IPS DF 4.7 (cell line): ENCODE results near the gene STUM.
"Not testable (repeated sequence)": the region's sequence is repeated elsewhere in the genome, so short reads cannot be mapped to it uniquely, and the experiment has no call there.

Source experiments
- DNase-seq: peaks from one replicate; pipeline ENCODE4 v3.0.0-alpha.2; 2013; ENCODE audit warnings: low spot score; ENCODE audit errors: extremely low read depth

STUM gene

DNA sequence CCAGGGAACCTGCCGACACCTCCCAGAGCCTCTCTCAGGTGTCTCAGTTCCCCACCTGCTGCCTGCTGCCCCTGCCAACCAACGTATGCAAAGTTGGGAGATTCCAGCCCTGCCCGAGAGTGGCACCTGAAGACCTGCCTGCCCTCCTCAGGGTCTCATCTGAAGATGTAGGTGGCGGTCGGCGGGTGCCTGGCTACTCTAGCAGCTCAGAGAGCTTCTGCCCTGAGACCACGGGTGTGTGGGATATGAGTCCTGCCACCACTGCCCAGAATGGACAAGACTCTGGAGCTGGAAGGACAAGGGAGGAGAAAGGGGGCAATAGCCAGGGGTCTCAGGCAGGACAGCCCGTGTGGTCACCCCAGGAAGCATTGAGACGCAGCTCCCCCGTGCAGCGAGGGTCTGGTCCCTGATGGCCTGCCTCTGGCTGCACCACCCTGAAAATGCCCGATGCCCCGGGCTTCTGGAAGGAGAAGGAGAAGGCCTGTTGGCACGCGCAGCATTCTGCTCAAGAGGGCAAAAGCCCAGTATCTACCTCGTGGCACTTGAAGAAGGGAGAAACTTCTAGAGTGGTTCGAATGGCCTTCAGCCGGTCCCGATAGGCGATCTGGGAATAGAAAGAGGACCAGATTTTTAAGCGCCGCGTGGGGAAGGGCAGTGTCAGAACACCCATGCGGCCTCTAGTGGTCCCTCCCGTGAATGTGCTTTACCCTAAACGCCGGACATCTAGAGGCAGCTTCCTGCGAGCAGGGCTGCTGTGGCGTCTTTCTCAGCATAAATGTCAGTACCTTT is 88.8 kb downstream of the STUM start:
- no peak for DNase-seq

DNA sequence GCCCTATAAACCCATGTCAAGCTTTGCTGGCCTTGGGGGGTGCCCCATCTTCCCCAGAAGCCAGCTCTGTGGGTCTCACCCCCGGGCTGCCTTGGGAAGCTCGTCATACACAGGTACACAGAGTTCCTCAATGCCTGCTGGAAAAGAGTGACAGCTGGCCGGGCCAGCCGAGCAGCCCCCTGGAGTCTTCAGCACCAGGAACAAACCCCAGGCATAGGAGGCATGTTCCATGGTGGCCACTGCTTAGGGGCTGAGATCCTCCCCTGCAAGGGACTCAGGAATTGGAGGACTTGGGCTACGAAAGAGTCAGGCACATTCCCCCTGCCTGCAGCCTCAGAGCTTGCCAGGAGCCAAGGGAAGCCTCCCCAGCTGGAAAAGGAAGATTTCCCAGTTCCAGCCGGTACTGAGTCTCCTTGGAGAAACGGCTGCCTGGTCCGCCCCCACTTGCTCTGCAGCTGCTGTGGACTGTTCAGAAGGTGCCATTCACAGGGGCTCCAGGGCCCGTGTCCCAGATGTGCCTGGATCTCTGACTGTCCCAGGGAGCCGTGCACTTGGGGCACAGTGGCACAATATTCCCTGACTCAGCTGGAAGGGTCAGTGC is 89.5 kb downstream of the STUM start:
- no peak for DNase-seq

DNA sequence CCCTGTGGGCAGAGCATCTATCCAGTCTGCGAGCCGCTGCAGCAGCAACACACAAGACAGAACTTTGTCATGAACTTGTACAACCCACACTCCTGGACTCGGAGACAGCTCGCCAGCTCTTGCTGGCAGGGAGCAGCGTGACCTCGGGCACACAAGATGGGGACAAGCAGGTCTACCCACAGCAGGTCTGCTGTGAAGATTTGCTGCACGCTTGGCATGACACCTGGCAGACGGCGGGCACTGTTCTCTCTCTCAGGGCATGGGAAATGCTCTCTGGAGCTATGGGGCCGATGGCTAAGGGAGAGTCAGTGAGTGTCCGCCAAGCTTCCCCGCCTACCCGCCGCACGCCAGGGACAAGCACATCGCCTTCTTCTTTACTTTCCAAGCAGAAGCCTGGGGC is 90.0 kb downstream of the STUM start:
- DNase-seq, result no peak

DNA sequence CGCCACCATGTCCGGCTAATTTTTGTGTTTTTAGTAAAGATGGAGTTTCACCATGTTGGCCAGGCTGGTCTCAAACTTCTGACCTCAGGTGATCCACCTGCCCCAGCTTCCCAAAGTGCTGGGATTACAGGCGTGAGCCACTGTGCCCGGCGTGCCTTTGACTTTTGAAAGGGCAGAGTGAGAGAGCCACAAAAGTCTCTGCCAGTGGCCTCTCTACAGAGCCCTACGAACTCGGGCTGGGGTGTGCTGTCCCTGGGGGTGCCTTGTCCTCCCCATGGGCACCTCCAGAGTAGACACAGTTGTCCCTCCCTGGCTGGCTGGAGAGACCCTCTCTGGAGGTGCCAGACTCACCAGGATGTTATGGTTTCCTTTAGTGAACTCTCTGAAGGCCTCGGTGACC is 90.6 kb downstream of the STUM start:
- DNase-seq, result not testable (repeated sequence)

DNA sequence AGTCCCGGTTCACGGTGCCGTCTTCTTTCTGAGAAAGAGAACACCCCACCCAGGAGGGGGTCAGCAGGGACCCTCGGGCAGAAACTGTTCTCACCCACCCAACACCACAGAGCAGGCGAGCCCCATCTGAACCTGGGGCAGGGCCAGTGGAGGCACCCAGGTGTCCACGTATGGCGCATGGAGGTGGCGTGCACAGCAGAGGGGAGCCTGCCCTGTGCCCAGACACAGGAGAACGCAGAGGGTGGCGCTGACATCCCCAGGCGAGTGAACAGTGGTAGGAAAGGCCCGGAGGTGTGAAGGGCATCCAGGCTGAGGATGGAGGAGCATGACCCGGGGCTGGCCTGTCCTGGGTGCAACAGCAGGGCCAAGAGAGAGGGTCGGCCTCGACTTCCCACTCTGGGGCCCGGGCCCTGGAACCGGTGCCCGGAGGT is 91.1 kb downstream of the STUM start:
- no peak for DNase-seq

DNA sequence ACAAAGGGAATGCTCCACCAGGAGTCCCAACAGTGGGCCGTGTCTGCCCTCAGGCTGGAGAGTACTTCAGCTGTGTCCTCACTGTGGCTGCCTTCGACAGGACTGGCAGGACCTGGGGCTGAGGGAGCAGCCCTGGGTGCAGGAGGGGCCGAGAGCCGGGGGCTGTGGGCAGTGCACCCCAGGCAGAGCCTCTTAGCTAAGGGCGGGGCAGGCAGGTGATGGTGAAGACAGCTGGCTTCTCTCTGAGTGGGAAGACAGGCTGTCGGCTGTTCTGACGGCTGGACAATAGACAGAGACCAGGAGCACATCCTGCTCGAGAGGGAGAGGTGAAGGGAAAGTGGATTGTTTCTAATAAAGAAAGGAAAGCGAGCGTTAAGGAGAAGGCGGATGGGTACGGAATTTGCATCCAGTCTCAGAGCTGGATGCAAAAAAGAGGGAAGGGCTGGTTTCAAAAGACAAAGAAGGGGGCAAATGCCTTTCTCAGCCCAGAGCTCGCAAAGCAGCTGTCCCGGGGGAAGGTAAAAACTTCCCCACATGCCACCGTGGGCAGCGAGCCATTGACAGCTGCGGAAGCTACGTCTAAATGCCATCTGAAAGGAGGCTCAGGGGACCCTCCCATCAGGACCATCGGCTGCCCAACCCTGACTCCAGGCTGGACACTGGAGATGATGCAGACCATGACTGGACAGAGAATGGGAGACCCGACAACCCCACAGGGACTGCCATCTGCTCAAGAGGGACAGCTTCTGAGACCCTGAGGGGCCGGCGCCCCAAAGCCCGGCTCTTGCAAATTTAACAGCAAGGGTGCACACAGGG is 92.0 kb downstream of the STUM start:
- no peak for DNase-seq

DNA sequence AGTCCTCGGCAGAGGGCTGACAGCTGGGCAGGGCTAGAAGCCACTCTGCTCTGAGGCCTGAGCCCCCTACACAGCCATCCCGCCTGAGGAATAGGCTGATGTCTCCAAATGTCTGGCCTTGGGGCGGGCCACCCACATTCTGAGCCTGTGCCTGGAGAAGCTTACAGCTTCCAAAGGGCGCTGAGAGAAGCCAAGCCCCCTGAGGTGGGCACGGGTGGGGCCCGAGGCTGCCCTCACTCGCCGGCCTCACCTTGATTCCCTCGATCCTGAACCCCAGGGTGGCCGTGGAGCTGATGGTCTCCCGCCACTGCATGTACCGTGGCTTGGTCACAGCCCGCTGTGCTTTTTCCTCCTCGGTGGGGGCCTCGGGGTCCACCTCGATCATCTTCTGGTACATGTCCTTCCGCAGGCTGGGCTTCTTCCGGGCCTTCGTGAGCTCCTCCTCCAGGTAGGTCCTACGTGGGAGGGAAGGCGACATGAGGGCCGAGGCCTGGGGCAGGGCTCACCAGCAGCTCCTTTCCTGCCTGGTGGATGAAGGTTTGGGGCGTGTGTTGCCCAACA is 93.2 kb downstream of the STUM start:
- no peak for DNase-seq

DNA sequence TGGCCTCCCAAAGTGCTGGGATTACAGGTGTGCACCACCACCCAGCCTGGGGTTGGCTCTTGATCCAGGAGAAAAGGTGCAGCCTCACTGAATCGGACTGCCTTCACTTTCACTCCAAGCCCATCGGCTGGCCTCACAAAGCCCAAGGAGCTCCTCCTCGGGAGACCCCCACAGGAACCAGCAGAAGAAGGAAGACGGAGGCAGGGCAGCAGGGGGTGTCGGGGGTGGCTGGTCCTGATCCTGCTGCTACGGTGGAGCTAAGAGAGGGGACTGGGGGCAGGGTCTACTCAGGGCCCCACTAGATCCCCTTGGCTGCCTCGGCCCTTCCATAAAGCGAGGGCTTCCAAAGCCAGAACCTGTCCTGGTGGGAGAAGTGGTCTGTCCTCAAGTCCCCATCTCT is 93.9 kb downstream of the STUM start:
- no peak for DNase-seq

DNA sequence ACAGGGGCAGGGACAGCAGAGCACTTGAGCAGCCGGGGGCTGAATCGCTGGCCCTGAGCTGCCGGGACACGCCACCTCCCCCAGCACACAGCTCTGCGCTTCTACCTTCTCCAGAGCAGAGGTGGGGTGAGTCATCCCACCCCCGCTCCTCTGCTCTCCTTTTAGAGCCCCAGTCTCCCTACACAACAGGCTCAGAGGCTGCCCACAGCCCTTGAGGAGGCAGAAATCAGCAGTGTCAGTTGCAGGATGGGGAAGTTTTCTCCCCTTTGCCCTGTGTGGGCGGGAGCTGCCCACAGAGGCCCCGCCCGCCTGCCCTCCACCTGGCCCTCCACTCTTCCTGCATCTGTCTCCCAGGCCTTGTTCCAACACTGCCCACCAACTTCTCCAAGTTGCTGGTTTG is 94.6 kb downstream of the STUM start:
- no peak for DNase-seq

DNA sequence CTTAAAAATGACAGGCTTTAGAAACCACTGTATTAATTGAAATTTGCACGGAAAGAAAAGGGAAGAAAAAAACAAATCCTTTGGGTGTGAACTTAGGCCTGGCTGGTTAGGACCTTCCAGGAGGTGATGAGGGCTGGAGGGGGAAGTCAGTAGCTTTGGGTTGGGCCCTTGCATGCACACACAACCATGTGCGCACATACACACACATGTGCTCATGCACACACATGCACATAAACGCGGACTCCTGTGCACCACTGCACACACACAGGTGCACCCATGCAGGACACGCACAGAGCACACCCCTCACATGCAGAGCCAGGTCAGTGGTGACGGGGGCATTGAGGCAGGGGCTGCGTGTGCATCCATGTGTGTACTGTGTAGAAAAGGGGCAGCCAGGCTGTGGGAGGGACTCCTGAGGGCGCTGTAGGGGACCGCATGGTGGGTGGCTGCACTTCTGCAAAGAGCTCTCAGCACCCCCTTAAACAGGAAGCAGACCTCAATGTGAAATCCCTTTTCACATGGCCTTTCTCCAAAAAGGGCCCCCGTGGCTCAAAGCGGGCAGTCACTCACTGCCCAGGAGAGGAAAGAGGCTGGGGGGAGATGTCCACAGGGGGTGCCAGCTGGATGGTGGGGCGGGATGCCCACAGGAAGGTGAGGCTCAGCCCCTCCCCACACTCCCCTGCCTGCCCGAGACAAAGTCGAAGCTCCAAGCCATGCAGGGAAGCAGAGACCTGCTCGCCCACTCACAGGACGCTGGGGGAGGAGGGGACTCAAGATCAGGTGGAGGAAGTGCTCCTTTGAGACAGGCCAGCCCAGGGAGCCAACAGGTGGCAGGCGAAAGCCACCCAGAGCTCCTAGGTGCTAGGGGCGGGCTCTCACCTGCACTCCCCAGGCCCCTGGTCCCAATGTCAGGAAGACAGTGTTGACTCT is 95.3 kb downstream of the STUM start:
- DNase-seq, result no peak

DNA sequence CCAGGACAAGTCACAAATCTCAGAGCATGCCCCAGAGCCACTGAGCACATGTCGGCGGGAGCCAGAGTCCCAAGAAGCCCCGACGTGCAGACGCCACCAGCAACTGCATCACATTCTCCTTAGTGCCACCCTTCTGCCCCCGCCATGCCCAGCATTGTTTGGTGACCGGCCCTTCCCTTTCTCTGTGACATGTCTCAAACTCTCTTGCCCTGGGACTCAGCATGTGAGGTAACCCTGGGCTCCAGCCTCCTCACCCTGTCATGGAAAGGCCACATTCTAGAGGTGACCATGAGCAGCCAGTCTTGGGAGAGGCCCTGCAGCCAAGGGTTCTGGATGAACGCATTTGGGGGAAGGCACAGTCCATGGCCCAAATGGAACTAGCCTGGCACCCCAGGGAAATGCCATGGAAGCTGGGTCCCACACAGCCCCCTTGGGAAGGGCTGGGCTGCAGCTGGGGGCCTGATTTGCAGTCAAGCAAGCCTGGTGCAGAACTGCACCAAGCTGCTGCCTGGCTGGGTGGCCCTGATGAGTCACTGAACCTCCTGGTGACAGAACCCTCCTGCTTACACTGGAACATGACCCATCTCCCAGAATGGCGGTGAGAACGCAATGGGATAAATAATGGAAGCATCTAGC is 96.1 kb downstream of the STUM start:
- no peak for DNase-seq

DNA sequence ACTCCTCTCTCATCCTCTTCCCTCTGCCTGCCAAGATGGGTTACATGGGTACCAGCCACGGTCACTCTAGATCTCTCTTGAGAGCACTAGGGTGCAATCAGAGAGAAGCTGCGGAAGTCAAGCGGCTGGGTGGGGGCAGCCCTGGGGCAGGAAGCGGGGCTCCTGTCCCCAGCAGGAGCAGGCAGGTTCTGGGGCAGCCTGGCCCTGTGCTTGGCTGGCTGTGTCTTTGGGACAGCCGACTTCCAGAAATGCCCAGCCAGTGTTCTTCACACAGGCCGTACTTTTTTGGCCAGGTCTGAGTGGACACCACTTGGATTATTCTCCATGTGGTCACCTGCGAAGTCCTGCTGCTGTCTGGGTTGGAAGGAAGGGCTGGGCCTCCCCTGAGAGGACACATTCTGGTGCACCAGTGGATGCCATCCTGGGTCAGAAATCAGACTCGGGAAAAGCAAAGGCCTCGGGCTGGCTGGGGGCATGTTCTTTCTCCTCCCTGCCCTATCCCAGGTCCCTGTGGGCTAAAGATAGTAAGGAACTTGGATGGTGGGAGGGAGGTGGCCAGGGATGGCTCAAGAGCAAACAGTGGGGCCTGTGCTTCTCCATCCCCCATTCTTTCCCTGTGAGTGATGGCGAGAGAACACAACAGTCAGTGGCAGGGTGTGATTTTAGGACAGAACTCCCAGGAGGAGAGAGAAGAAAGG is 96.9 kb downstream of the STUM start:
- no peak for DNase-seq

DNA sequence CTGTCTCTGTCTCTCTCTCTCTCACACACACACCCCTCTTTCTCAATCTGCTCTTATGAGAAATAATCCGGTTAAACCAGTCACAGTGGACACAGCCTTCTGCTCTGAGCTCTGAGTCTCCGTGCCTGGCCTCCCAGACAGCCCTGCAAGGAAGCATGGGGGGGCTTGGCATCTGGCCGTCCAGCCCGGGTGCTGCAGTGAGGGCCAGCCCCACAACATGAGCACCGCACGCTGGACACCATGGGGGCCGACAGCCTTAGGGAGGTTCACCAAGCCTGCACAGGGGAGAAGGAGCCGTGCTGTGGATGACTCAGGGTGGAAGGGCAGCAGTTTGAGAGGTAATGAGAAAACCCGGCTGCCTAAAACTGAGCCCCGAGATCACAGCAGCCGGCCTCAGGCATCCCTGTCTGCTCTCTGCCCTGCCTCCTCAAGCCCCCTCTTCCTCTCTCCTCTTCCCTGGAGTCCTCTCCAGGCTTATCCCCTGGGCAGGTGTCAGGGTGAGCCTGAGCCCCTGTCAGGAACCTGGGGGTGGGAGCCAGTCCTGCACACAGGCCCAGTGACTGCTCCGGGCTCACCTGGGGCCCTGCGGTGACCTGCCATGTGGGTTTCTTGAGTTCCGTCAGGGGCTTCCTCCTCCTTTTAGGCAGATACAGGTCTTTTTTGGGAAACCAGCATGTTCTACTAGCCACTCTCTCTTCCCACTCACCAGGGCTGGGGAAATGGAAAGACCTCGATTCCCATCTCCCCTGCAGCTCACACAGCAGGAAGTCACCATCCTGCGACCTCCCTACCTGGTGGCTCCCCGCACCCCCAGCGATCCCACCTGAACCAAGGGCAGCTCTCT is 97.7 kb downstream of the STUM start:
- DNase-seq, result no peak

DNA sequence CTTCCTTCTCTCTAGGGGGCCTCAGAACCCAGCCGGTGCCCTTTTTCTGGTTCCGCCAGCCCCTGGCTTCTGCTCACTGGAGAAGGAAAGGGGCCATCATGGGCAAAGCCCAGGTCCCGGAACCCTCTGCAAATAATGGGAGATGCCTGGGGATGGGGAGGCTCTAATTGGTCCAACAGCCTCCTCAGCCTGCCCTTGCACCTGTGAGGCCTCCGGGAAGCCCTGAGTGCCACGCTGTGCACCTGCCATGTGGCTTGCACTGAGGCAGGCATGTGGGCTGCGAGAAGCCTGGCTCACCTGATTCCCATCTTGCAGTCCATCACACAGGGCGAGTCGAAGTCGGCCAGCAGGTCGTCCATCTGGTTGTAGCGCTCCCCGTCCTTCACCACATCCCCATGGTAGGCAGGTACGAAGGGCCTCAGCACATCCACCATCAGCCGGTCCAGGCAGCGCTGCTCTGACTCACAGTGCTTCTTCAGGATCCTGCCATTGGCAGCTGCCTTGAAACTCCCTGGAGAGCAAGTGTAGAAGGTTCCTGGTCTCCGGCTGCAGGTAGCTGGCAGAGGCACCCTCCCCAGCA is 98.4 kb downstream of the STUM start:
- no peak for DNase-seq

DNA sequence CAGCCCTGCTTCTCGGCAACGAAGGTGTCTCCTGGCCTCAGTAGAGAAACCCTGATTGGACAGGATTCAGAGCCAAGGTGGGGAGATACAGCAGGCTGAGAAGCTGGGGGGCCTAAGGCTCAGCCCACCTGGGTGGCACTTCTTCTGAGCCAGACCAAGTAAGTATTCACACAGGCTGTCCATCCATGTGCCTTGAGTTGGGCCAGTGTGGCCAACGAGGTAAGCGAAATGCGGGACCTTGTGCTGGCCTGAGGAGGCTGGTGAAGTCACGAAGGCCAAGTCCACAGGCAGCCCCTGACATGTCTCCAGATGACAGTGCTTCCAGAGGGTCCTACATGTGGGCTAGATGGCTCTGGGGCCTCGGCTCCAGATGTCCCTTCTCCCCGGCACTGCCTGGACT is 99.2 kb downstream of the STUM start:
- no peak for DNase-seq

DNA sequence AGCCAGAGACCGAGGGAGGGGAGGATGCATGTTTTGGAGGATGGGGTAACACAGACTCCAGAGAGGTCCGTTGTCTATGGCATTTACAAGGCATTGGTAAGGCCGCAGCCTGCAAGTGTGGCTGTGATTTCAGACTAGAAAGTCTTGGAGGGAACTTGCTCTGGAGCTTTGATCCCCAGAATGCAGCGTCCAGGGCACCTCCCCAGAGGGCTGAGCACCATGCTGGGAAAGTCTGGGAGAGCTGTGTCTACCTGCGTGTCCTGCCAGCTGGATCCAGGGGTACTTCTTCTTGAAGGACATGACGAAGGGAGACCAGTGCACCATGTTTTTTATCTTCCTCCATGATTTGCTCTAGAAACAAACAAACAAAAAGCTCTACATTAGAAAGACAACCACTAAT is 99.9 kb downstream of the STUM start:
- no peak for DNase-seq

DNA sequence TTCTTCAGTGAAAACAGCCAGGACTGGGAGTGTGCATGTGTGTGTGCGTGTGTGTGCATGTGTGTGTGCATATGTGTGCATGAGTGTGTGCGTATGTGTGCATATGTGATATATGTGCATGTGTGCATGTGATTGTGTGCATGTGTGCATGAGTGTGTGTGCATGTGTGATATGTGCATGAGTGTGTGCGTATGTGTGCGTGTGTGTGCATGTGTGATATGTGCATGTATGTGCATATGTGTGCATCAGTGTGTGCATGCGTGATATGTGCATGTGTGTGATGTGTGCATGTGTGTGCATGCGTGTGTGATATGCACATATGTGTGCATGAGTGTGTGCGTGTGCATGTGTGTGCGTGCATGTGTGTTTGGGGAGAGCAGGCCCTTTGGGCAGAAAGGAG is 100.7 kb downstream of the STUM start:
- DNase-seq, result no peak

DNA sequence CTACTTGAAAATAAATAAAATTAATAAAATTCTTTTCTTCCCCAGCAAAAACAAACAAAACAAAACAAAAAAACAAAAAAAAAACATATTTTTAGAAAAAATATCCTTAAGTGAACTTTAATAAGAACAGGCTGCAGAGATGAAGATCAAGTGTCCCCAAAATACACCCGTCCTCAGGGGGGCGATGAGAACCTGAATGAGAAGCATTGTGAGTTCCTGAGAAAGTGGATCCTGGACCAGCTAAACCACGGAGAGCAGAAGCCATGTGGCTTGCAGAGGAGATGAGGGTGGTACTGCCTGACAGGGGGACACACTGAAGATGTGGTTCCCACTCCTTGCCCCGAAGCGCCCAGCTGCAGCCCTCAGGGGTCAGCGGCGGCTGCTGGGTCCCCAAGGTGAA is 101.2 kb downstream of the STUM start:
- no peak for DNase-seq
